Measurements from ENCODE around the gene SLC10A2. TPM values are rescaled to one million over a fixed set of nuclear protein-coding genes. Genes with fewer than 3 reads are reported as not detected.

Gene SLC10A2
- total RNA-seq, 1 experiment from 2014 or later: not detected

DNA sequence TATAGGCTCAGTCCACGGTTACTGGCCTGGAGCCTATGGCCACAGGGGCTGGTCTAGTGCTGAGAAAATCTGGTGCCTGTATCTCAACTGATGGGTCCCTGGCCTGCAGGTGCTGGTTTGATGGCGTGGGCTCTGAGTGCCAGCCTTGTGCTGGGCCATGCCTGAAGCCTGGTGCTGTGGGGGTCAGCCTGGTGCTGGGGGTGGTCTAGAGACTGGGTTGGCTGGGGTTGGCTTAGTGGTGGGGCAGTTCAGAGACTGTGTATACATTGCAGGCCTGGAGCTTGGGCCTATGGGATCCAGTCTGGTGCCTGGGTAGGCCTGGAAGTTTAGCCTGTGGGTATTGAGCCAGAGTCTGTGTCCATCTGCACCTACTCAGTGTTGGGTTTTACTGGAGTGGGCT lies 36.4 kb downstream of the SLC10A2 start:
- H3K4me3 Mint-ChIP-seq (ENCODE audit: low read depth, unreplicated experiment): no peak overlapping the region
- no peak for DNase-seq
- TF ChIP-seq, protein P1, sequence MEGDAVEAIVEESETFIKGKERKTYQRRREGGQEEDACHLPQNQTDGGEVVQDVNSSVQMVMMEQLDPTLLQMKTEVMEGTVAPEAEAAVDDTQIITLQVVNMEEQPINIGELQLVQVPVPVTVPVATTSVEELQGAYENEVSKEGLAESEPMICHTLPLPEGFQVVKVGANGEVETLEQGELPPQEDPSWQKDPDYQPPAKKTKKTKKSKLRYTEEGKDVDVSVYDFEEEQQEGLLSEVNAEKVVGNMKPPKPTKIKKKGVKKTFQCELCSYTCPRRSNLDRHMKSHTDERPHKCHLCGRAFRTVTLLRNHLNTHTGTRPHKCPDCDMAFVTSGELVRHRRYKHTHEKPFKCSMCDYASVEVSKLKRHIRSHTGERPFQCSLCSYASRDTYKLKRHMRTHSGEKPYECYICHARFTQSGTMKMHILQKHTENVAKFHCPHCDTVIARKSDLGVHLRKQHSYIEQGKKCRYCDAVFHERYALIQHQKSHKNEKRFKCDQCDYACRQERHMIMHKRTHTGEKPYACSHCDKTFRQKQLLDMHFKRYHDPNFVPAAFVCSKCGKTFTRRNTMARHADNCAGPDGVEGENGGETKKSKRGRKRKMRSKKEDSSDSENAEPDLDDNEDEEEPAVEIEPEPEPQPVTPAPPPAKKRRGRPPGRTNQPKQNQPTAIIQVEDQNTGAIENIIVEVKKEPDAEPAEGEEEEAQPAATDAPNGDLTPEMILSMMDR (IDR thresholded peaks at IDR 0.05; ENCODE audit: unreplicated experiment): no peak
- H3K4me1 Mint-ChIP-seq (ENCODE audit: low read depth, unreplicated experiment): no peaks in the 10 kb centered on the region
- peaks cover 2% of the 10 kb centered on the region for H3K9me3 Mint-ChIP-seq (ENCODE audit: low read depth, unreplicated experiment)
- no peaks in the 10 kb centered on the region for H3K36me3 Mint-ChIP-seq (ENCODE audit: insufficient read depth, unreplicated experiment)
- H3K27me3 Mint-ChIP-seq (ENCODE audit: unreplicated experiment): no peaks in the 10 kb centered on the region
- no TSS peak for BruUV-seq (replicated peaks)
- intact Hi-C loops (cut with micrococcal nuclease; ENCODE audit: unreplicated experiment): no loop called here
- CTCF ChIA-PET: no interaction called here
- no peak overlapping the region for H3K27ac Mint-ChIP-seq (ENCODE audit: unreplicated experiment)

DNA sequence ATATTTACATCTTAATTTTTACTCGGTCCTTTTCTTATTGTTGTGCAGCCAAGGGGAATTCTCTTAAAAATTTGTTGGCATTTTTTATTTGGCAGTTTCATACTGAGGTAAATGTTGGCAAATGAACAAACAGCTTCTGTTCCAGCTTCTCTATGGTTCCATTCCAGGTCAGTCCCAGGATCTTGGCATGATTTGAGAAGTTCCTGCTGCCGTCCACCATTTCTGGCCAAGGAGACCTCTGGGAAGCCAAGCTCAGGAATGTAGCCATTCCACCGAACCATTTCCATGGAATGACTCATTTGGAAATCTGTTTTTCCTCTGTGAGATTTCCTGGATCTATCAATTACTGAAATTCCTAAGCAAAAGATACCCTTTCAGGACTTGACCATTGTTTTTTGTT lies 43.9 kb downstream of the SLC10A2 start:
- peaks cover 2% of the 10 kb centered on the region for H3K9me3 Mint-ChIP-seq (ENCODE audit: low read depth, unreplicated experiment)
- H3K27ac Mint-ChIP-seq (ENCODE audit: unreplicated experiment): no peak overlapping the region
- no peaks in the 10 kb centered on the region for H3K27me3 Mint-ChIP-seq (ENCODE audit: unreplicated experiment)
- no peaks in the 10 kb centered on the region for H3K4me1 Mint-ChIP-seq (ENCODE audit: low read depth, unreplicated experiment)
- TF ChIP-seq, protein P1 (IDR thresholded peaks at IDR 0.05; ENCODE audit: unreplicated experiment): no peak
- H3K4me3 Mint-ChIP-seq (ENCODE audit: low read depth, unreplicated experiment): no peak overlapping the region
- no peak for DNase-seq
- CTCF ChIA-PET: interaction anchor here (0.7 kb wide), 1 partner anchor 12 kb away, joined by 4 read pairs; no protein-coding TSS in a partner anchor
- no TSS peak for BruUV-seq (replicated peaks)
- intact Hi-C loops (cut with micrococcal nuclease; ENCODE audit: unreplicated experiment): no loop called here
- H3K36me3 Mint-ChIP-seq (ENCODE audit: insufficient read depth, unreplicated experiment): no peaks in the 10 kb centered on the region

DNA sequence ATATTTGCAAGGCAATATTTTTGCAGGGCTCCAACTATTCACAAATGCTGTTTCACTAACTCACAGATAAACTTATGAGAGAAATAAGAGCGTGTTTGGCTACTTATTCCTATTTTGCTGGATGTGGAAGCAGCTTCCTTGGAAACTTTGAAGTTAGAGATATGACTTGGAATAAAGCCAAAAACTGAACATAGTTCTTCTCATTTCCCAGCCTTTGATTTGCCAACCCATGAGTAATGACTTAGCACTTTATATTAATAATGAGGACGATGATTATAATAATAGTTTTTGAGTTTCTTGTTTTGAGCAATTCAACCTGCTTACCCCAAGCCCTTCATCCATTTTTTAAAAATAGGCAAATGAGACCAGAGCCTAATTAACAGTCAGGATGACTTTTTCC lies 47.7 kb downstream of the SLC10A2 start:
- intact Hi-C loops (cut with micrococcal nuclease; ENCODE audit: unreplicated experiment): no loop called here
- no TSS peak for BruUV-seq (replicated peaks)
- Mint-ChIP-seq H3K4me1 (ENCODE audit: low read depth, unreplicated experiment) (no peaks in the 10 kb centered on the region), H3K9me3 (ENCODE audit: low read depth, unreplicated experiment) (peaks cover 2% of the 10 kb centered on the region), H3K4me3 (ENCODE audit: low read depth, unreplicated experiment) (no peak overlapping the region), H3K36me3 (ENCODE audit: insufficient read depth, unreplicated experiment) (no peaks in the 10 kb centered on the region), H3K27ac (ENCODE audit: unreplicated experiment) (no peak overlapping the region), H3K27me3 (ENCODE audit: unreplicated experiment) (no peaks in the 10 kb centered on the region)
- TF ChIP-seq, protein P1 (IDR thresholded peaks at IDR 0.05; ENCODE audit: unreplicated experiment): no peak
- CTCF ChIA-PET: no interaction called here
- DNase-seq: no peak

DNA sequence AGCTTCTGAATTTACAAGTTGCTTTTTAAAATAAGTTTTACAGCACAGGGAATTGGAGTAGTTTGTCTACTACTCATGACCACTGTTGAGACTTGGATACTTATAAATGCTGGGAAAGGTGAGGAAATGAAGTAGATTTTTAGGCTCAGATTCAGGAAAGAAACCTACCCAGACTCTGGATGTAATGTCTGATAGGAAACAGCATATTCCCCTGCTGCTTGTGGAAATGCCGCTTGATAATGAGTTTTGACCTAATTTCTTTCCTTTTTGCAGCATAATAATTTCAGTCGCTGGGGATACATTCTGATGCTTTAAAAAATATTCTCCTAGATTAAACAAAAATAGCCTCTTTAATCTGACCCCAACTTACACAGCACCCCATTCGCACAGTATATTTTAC lies 53.6 kb downstream of the SLC10A2 start:
- Mint-ChIP-seq H3K27me3 (ENCODE audit: unreplicated experiment) (no peaks in the 10 kb centered on the region), H3K9me3 (ENCODE audit: low read depth, unreplicated experiment) (peaks cover 2% of the 10 kb centered on the region), H3K4me1 (ENCODE audit: low read depth, unreplicated experiment) (no peaks in the 10 kb centered on the region), H3K4me3 (ENCODE audit: low read depth, unreplicated experiment) (no peak overlapping the region), H3K27ac (ENCODE audit: unreplicated experiment) (no peak overlapping the region), H3K36me3 (ENCODE audit: insufficient read depth, unreplicated experiment) (no peaks in the 10 kb centered on the region)
- intact Hi-C loops (cut with micrococcal nuclease; ENCODE audit: unreplicated experiment): no loop called here
- TF ChIP-seq, protein P1 (IDR thresholded peaks at IDR 0.05; ENCODE audit: unreplicated experiment): no peak
- CTCF ChIA-PET: no interaction called here
- no TSS peak for BruUV-seq (replicated peaks)
- no peak for DNase-seq
